ENCODE results near the gene STIM2. TPM values are rescaled to one million over a fixed set of nuclear protein-coding genes. Genes with fewer than 3 reads are reported as not detected.
"Not testable (repeated sequence)": the region's sequence is repeated elsewhere in the genome, so short reads cannot be mapped to it uniquely, and the experiment has no call there.

STIM2 gene
- total RNA-seq = 1 to 10 TPM; 3.9 to 7.6 (median 4.9) TPM

- intact Hi-C loops (cut with DNase I; ENCODE audit: low total_unique reads) = loop anchor here (2.0 to 5.0 kb wide), 3 partner anchors 108 to 946 kb away; partner anchors contain the start of gene SMIM20
- TF ChIP-seq CTCF (IDR thresholded peaks at IDR 0.05 in 4 of 5, conservative IDR thresholded peaks at IDR 0.05 in 1 of 5) (peak; percentile 6 to 52 (median 38)), POLR2A (IDR thresholded peaks at IDR 0.05) (peak; percentile 76 to 85)
- DNase-seq (peak; percentile 93 to 95), ATAC-seq (peak; percentile 81 to 87)
- in situ Hi-C loops (cut with MboI; ENCODE audit: low sequenced_read_pairs in 4 of 4) = loop anchor here in 3 of 4 donors (25.0 kb wide), 3 partner anchors 273 to 948 kb away; partner anchors contain the start of genes SMIM20 (in 3 of the 3), RBPJ (in 2 of the 3) and TBC1D19 (in 2 of the 3)
- Histone ChIP-seq H3K27me3 (no peaks in the 10 kb centered on the region), H3K4me3 (peak within 1 kb of the TSS; percentile 76 to 84 (median 78)), H3K9me3 (no peaks in the 10 kb centered on the region), H3K4me1 (peaks cover 47 to 48% of the 10 kb centered on the region in 2 donors), H3K27ac (peak within 1 kb of the TSS; percentile 78 to 90 (median 86)), H3K36me3 (no peaks in the 10 kb centered on the region)
Measured at GRCh38 chr4:26860157-26860921, at the start of gene STIM2. Gene STIM2, plus strand, starts transcription at chr4:26860841.

- peaks cover 0 to 30% of the 10 kb centered on the region in 2 donors for H3K4me1 ChIP-seq
- in situ Hi-C loops (cut with MboI; ENCODE audit: low sequenced_read_pairs in 4 of 4); H3K9me3 ChIP-seq; H3K36me3 ChIP-seq; H3K27me3 ChIP-seq; DNase-seq; H3K4me3 ChIP-seq; ATAC-seq; intact Hi-C loops (cut with DNase I; ENCODE audit: low total_unique reads): not testable (repeated sequence)
- peak overlapping the region in 3 of 4 donors; percentile 18 to 49 (median 27) for H3K27ac ChIP-seq
Measured at GRCh38 chr4:26811571-26811970, 49.1 kb upstream of the STIM2 start.

GRCh38 chr4:26812049-26812714 is 48.5 kb upstream of the STIM2 start:
- in situ Hi-C loops (cut with MboI; ENCODE audit: low sequenced_read_pairs in 4 of 4) = no loop called here
- intact Hi-C loops (cut with DNase I; ENCODE audit: low total_unique reads) = no loop called here
- Histone ChIP-seq H3K27ac (peak overlapping the region in 3 of 4 donors; percentile 18 to 49 (median 27)), H3K27me3 (no peaks in the 10 kb centered on the region), H3K4me1 (peaks cover 0 to 30% of the 10 kb centered on the region in 2 donors), H3K36me3 (no peaks in the 10 kb centered on the region), H3K9me3 (no peaks in the 10 kb centered on the region), H3K4me3 (no peak overlapping the region)
- peak; percentile 36 to 56 for ATAC-seq
- TF ChIP-seq POLR2A (IDR thresholded peaks at IDR 0.05) (no peak), CTCF (IDR thresholded peaks at IDR 0.05 in 4 of 5, conservative IDR thresholded peaks at IDR 0.05 in 1 of 5) (no peak)
- DNase-seq = no peak

GRCh38 chr4:26813698-26814097 is 46.9 kb upstream of the STIM2 start:
- Histone ChIP-seq H3K4me3 (no peak overlapping the region), H3K36me3 (no peaks in the 10 kb centered on the region), H3K4me1 (peaks cover 0 to 30% of the 10 kb centered on the region in 2 donors), H3K9me3 (no peaks in the 10 kb centered on the region), H3K27me3 (no peaks in the 10 kb centered on the region), H3K27ac (peak overlapping the region in 2 of 4 donors; percentile 23 to 65)
- intact Hi-C loops (cut with DNase I; ENCODE audit: low total_unique reads) (no loop called here), in situ Hi-C loops (cut with MboI; ENCODE audit: low sequenced_read_pairs in 4 of 4) (no loop called here)
- no peak for DNase-seq
- ATAC-seq = no peak
- TF ChIP-seq POLR2A (IDR thresholded peaks at IDR 0.05) (no peak), CTCF (IDR thresholded peaks at IDR 0.05 in 4 of 5, conservative IDR thresholded peaks at IDR 0.05 in 1 of 5) (no peak)

GRCh38 chr4:26815199-26815598 is 45.4 kb upstream of the STIM2 start:
- Histone ChIP-seq H3K27ac (peak overlapping the region in 3 of 4 donors; percentile 43 to 65 (median 57)), H3K9me3 (no peaks in the 10 kb centered on the region), H3K4me1 (peaks cover 0 to 30% of the 10 kb centered on the region in 2 donors), H3K27me3 (no peaks in the 10 kb centered on the region), H3K36me3 (no peaks in the 10 kb centered on the region), H3K4me3 (no peak overlapping the region)
- TF ChIP-seq CTCF (IDR thresholded peaks at IDR 0.05 in 4 of 5, conservative IDR thresholded peaks at IDR 0.05 in 1 of 5) = no peak
- TF ChIP-seq POLR2A (IDR thresholded peaks at IDR 0.05) = no peak
- in situ Hi-C loops (cut with MboI; ENCODE audit: low sequenced_read_pairs in 4 of 4) (no loop called here), intact Hi-C loops (cut with DNase I; ENCODE audit: low total_unique reads) (no loop called here)
- no peak for ATAC-seq
- no peak for DNase-seq

Measured in gastrocnemius medialis (tissue), 4 donors.